Stimulated activated CD4-positive, alpha-beta T cell treated with anti-CD3 and anti-CD28 coated beads, Interleukin-15, amount 100 ng/mL, for 24 hours (primary cell): ENCODE data around the gene SLC30A2.

Source experiments
- DNase-seq: peaks from one replicate; pipeline ENCODE4 v3.0.0-alpha.2; 2020

The SLC30A2 gene

DNA sequence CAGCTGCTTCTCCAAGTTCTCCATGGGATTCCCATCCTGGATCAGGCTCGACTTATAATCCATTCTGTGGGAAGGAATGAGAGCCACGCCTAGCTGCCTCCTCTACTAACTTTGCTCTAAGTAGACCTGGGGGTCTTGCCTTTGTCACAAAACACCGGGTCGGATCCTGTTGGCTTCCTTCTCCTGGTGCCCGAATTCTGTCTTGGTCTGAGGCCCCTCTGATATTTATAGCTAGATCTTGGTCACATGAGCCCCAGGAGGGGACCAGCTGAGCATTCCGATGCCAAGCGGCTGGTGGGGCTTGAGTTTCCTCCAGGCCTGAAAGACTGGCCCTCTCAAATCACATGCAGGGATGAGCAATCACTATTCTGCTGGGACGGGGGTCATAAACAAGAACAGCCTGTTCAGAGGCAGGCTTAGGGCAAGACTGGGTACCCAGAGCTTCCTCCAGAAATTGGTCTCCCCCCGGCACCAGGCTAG is 21.6 kb upstream of the SLC30A2 start, which contains the start of gene TRIM63:
TRIM63 (minus strand) TSS at position 199 of the 480 bp plus-strand sequence; CDS start at position 63, 136 bp downstream.
- no peak for DNase-seq

DNA sequence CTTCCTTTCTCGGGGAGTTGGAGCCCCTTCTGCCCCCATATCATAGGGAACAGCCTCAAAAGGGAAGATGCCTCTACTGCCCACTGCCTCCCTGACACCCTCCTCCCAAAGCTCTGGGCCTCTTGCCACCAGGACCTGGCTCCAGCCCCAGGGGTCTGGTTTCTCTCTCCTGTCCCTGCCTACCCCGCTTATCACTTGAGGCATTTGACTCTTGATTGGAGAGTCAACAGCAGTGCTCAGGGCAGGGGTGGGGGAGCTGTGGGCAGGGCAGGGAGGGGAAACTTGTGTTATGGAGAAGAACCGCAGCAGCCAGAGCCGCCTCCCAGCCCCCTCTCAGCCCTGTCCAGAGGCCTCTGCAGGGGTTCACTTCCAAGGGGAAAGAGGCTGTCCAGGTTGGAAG is 20.9 kb upstream of the SLC30A2 start:
- DNase-seq = no peak

DNA sequence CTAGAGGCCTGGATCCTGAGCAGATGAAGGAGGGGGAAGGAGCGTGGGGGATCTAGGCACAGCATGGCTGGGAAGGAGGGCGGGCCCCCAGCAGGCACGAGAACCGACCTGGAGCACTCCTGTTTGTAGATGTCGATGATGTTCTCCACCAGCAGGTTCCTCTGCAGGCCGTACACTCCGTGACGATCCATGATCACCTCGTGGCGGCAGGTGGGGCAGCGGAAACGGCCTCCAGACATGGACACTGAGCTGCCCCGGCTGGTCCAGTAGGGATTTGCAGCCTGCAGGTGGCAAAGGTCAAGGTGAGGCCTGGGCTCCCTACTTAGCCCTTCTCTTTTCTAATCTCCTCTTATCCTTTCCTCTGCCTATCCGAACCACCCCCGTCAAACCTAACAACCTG is 20.2 kb upstream of the SLC30A2 start:
- DNase-seq = no peak

DNA sequence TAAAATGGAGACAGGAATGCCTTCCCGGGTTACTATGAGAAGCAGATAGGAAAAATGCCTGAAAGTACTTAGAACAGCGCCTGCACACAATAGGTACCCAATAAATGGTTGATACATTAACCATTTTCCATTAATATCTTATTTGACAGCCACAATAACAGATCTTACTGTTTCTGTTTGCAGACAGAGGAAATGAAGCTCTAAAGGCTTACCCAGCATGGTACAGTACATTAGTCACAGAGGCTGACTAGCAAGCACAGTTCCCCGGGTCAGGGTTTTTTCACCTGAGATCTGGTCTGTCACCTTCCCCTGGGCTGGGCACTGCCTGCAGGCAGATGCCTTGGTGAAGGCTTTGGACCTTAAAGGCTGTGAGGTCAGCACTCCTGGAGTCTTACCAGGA is 18.6 kb upstream of the SLC30A2 start:
- DNase-seq = no peak

- DNase-seq = no peak
These were observed 15.1 kb upstream of the SLC30A2 start for GRCh38 chr1:26060832-26061574.

DNA sequence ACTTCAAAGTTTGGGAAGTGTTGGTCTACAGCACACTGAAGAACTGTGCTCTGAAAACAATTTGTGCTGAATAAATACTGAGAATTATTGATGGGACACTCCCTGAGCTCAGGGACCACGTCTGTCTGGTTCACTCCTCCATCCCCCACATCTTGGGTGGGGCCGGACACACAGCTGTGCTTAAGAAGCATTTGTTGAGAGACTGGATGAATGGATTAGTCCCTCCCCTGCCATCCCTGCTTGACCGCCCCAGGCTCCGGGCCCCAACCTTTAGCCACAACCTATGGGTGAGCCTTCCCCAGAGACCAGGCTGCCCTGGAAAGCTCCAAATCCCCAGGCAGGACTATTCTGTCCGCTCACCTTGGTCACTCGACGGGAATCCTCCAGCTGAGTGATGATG is 14.0 kb upstream of the SLC30A2 start:
- DNase-seq = no peak

DNA sequence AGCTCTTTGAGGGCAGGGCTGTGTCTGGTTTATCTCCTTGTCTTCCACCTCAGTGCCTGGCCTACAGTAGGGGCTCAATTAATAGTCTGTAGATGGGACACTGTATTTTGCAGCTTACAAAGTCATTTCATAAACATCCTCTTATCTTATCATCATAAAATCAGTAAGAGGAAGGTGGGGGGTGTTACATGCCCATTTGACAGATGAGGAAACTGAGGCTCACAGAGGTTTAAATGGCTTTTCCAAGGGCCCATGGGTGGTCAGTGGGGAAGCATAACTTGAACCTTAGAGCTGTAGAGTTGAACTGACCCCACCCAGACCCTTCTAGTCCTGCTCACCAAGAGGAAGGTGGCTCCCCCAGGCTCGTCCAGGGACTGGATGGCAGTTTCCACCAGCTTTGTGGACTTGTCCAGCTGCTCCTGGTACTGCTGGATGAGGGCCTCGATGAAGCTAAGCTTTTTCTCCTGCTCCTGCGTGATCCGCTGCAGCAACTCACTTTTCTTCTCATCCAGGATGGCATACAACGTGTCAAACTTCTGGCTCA is 12.2 kb upstream of the SLC30A2 start:
- no peak for DNase-seq

GRCh38 chr1:26057189-26057588 is 11.3 kb upstream of the SLC30A2 start:
- DNase-seq = no peak

DNA sequence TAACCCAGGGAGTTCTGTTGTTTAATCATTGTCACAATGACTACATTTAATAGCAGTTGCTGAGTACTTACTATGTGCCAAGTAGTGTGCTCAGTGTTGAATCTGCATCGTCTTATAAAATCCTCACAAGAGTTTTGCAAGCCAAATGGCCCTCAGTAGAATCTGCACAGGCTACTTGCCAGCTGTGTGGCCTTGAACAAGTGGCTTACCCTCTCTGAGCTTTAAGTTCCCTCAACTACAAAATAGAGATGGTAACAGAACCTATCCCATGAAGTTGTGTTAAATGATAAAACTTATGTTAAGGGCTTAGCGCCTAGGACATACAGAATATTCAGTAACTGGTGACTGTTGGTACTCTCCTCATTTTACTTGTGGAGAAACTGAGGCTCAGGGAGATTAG is 9.1 kb upstream of the SLC30A2 start:
- DNase-seq = no peak

DNA sequence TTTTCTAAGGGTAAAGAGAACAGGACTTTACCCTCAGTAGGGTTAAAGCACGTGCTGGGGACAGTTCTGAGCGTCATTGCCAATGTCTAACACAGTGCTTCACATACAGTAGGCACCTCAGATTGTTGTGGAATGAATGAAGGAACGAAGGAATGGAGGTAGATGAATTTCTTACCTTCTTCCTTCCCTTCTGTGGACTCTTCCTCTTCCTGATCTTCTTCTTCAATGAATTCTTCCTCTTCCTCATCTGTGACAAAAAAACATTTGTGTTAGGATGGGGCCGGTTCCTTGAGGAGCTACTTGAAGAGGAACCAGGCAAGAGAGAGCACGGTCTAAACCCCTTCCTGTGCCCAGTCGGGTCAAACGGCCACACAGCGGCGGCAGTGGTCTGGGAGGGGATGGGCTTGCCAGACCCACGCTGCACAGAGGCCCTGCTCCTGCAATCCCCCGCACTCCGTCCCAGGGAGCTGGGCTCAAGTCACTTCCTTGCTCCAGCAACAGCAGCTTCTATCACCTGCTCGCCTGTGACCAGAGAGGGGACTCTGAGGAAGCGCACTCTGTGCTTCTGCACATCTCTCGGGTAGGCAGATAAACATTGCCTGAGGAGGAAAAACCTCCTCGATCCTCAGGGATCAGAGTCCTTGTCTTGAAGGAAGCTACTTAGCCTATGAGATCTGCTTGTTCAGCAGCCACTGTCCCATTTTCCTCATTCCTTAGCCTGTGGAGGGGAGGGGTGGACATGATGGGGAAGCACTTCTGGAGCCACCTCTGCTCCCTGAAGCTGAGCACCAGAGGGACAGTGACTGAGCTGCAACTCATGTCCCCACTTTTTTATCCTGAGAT is 8.0 kb upstream of the SLC30A2 start:
- no peak for DNase-seq

GRCh38 chr1:26050248-26050640 is 4.3 kb upstream of the SLC30A2 start:
- DNase-seq = no peak

- no peak for DNase-seq
These were observed 3.8 kb upstream of the SLC30A2 start for GRCh38 chr1:26049531-26050247.

DNA sequence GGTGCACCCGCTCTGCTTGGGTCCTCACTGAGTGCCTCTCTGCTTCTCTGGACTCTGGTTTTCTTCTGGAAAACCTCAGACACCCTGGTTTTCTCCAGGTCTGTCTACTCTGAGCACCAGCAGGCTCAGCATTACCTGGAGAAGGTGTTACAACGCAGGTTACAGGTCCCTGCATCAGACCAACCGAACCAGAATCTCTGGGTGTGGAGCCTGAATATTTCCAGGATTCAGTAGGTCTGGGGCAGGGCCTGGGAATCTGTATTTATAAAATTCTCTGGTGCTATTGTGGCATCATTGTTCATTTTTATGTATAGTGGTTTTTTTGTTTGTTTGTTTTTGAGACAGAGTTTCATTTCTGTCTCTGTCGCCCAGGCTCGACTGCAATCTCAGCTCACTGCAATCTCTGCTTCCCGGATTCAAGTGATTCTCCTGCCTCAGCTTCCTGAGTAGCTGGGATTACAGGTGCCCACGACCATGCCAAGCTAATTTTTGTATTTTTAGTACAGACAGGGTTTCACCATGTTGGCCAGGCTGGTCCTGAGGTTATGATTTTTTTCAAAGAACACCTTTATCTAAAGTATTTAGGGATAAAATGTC is 1.5 kb upstream of the SLC30A2 start:
- no peak for DNase-seq

DNA sequence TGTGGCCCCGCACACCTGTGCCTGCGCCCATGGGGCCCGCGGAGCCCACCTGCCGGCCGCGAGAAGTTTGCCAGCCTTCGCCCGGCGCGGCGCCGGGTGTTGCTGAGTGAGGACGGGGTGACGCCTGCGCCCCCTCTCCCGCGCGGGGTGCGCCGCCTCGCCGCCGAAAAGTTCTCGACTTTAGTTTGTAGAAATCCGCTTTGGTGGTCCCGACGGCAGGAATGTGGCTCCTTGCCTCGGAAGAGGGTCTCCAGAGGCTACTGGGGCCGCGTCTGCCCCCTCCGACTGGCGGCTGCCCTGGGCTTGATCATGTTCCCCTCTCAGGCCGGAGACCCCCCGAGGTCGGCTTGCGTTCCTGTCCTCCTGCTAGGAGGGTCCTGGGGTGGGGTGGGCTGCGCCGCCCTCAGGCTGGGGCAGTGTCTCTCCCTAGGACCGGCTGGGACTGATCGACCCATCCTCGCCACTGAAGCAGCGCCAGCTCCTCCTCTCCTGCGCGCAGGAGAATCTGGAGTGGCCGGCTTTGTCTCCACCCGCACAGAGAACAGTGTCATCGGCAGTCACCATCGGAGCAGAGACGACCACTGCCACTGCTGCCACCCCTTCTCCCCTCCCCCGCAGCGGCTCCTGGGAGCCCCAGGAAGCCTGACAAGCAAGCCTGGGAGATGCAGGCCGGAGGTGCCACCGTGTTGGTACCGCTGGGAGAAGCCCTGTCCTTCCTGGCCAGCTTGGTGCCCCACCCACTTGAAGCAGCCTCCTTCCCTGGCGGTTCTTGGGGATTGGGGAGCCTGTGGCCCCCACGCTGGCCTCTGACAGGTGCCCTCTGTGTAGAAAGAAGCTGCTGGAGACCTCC is 553 bp upstream of the SLC30A2 start:
- DNase-seq = no peak

DNA sequence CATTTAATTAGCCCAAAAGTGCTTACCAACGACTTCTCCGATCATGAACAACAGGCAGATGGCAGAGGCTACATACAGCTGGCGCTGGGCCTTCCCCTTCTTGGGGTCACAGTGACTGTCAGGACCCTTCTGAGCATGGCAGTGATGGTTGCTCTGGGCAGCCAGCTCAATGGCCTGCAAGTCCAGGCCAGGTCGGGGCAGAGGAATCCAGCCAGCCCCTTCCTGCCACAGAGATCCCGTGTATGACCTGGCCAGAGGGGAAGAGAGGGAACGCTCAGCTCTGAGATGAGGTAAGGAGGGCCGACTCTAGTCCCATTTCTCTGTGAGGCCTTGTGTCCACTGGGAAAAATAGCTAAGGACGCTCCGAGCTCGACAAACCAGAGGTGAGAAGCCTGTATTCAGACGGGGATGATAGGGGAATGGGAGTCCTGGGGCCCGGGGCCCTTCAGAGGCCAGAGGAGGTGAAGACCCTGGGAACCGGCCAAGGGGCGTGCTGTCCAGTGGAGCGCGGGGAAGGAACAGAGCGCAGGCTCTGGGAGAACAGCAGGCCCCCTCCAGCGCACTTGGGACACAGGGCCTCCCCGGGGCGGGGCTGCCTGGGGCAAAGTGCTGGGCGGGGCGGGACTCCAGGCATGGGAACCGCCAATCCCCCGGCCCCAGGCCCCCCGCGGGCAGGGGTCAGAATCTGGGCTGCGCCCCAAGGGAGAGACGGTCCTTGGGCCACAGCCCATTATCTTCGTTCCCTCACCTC is 772 bp downstream of the SLC30A2 start:
- DNase-seq = no peak

DNA sequence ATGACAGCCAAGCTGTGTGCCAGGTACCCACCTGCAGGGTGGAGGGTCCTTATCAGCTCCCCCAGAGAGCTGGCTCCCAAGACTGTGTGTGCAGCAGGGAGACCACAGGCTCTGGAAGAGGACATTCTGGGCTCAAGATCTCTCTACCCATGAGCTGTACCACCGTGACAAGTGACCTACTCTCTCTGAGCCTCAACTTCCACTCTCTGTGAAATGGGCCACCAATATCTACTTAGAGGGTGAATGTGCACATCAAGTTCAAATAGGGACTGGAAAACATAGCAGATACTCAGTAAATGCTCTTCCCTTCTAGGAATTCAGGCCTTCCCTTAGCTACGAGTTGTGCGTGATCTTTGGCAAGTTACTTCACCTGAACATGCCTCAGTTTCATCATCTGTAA is 1.5 kb downstream of the SLC30A2 start:
- DNase-seq = no peak

DNA sequence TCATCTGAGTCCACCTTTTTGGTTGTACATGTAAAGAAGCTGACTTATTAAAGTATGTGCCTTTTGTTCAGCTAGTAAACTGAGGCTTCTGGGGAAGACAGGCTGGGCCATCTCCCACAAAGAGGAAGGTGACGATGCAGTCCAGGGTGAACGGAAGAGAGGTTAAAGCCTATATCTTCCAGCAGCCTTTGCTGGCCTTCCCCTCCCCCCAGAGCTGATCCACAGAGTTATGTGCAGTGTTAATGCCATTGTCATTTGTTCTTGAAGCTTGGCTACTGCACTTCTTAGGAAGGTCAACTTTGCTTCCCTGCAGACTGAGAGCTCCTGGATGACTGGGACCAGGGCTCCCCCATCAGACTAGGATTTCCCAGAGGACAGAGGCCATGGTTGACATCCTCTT is 2.2 kb downstream of the SLC30A2 start:
- DNase-seq = no peak

GRCh38 chr1:26041978-26042377 is 3.9 kb downstream of the SLC30A2 start:
- no peak for DNase-seq

GRCh38 chr1:26041401-26041800 is 4.5 kb downstream of the SLC30A2 start:
- no peak for DNase-seq

- no peak for DNase-seq
These were observed 7.0 kb downstream of the SLC30A2 start for GRCh38 chr1:26038904-26039303.

GRCh38 chr1:26038477-26038876 is 7.4 kb downstream of the SLC30A2 start:
- no peak for DNase-seq
